ENCODE measurements around the gene MAGEF1.

MAGEF1 gene

GRCh38 chr3:184724699-184725098, 12.8 kb upstream of the MAGEF1 start:
- DNase-seq, result no peak

- no peak for DNase-seq
Measured at GRCh38 chr3:184719709-184720108, 7.8 kb upstream of the MAGEF1 start.

- DNase-seq, result no peak
Measured at GRCh38 chr3:184718431-184718830, 6.6 kb upstream of the MAGEF1 start.

GRCh38 chr3:184717399-184717983, 5.6 kb upstream of the MAGEF1 start:
- DNase-seq, result no peak

- DNase-seq, result no peak
Measured at GRCh38 chr3:184716622-184717398, 4.9 kb upstream of the MAGEF1 start.

- no peak for DNase-seq
Measured at GRCh38 chr3:184715943-184716621, 4.2 kb upstream of the MAGEF1 start.

GRCh38 chr3:184713521-184713920, 1.7 kb upstream of the MAGEF1 start:
- no peak for DNase-seq

- no peak for DNase-seq
Measured at GRCh38 chr3:184713040-184713355, 1.1 kb upstream of the MAGEF1 start.

GRCh38 chr3:184712248-184713039, 580 bp upstream of the MAGEF1 start:
- DNase-seq, result no peak

GRCh38 chr3:184710870-184711492, 883 bp downstream of the MAGEF1 start:
- DNase-seq, result peak; percentile 63

GRCh38 chr3:184703657-184704056, 8.2 kb downstream of the MAGEF1 start:
- no peak for DNase-seq

GRCh38 chr3:184700759-184701158, 11.1 kb downstream of the MAGEF1 start:
- no peak for DNase-seq

GRCh38 chr3:184697845-184698244, 14.0 kb downstream of the MAGEF1 start:
- no peak for DNase-seq

GRCh38 chr3:184696697-184697096, 15.2 kb downstream of the MAGEF1 start:
- no peak for DNase-seq

- DNase-seq, result no peak
Measured at GRCh38 chr3:184694716-184695115, 17.1 kb downstream of the MAGEF1 start.

- DNase-seq, result no peak
Measured at GRCh38 chr3:184694133-184694665, 17.7 kb downstream of the MAGEF1 start.

GRCh38 chr3:184693011-184693975, 18.6 kb downstream of the MAGEF1 start:
- no peak for DNase-seq

GRCh38 chr3:184691397-184692231, 20.2 kb downstream of the MAGEF1 start:
- peak; percentile 16 for DNase-seq

- no peak for DNase-seq
Measured at GRCh38 chr3:184690192-184690883, 21.5 kb downstream of the MAGEF1 start.

- DNase-seq, result no peak
Measured at GRCh38 chr3:184688882-184689271, 23.0 kb downstream of the MAGEF1 start.

Measured in hematopoietic multipotent progenitor cell treated with erythropoietin and hydrocortisone succinate and interleukin-3 and kit ligand, for 6 days (in vitro differentiated cells).